Activated naive CD8-positive, alpha-beta T cell (primary cell): ENCODE measurements around the gene FGD4.
A peak's percentile ranks its signal among the peaks of the same experiment; 100 is the strongest.

ENCODE experiments used
- H3K27ac Mint-ChIP-seq: one replicate; pipeline ENCODE4 v1.8.0; 2021; ENCODE audit warnings: mixed read lengths
- H3K27me3 Mint-ChIP-seq: one replicate; pipeline ENCODE4 v1.8.0; 2021; ENCODE audit warnings: mixed read lengths
- H3K36me3 Mint-ChIP-seq: one replicate; pipeline ENCODE4 v1.8.0; 2021; ENCODE audit warnings: mixed read lengths
- H3K4me1 Mint-ChIP-seq: one replicate; pipeline ENCODE4 v1.8.0; 2021; ENCODE audit warnings: low read depth, mixed read lengths
- H3K4me3 Mint-ChIP-seq: one replicate; pipeline ENCODE4 v1.8.0; 2021; ENCODE audit warnings: mild to moderate bottlenecking, mixed read lengths
- H3K9me3 Mint-ChIP-seq: one replicate; pipeline ENCODE4 v1.8.0; 2021; ENCODE audit warnings: low read depth, mixed read lengths

The FGD4 gene

DNA sequence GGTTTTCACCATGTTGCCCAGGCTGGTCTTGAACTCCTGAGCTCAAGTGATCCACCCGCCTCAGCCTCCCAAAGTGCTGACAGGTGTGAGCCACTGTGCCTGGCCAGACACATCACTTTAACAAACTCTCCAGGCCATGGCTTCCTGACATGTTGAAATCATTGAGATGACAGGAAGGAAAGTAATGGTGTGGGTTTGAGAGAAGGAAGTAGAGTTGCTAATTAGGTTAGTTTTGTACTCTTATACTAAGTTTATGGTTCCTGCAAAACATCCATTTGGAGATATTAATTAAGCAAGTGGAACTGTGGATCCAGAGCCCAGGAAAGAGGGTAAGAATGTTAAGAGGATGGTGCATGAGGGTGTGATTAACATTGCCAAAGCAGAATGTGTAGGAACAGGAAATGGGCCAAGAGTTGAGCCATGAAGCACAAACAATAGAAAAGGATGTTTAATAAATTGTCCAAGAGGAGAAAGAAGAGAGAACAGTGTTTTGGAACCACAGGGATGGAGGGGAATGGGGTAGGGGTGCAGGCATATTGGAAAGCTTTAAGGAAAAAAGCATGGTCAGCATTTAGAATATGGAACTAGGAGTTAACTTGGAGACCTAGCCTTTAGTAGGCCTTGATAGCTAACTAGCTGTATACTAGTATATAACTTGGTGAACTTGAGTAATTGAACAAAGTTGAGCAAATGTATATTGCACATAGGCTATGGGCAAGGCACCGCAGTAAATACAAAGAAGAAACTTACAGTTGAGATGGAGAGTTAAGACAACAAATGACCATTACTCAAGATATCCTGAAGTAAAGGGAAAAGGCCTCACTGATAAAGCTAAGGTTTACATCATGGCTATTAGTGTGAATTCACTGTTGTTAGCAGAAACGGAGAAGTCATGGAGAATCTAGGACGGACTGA lies 188.5 kb downstream of the FGD4 start:
- Mint-ChIP-seq H3K9me3 (no peaks in the 10 kb centered on the region), H3K27ac (peak overlapping the region; percentile 17), H3K27me3 (no peaks in the 10 kb centered on the region), H3K36me3 (peaks cover 3% of the 10 kb centered on the region), H3K4me1 (peaks cover 37% of the 10 kb centered on the region), H3K4me3 (no peak overlapping the region)

DNA sequence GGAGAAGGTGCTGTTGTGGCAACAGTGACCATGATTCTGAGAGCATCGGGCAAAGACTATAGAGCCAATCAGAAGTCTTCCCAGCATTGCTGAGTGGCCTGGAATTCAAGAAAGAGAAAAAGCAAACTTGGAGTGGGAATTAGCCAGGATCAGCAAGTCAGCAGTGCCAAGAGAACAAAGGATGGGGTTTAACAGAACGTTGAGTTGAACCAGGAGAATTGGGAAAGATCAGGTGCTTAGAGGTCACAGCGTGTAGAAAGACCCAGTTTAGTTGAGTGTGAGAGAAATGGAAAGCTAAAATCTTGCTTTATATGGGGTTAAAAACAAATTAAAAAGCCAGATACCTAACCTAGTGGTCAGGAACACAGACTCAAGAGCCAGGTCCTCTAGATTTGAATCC lies 189.2 kb downstream of the FGD4 start:
- Mint-ChIP-seq H3K27ac (no peak overlapping the region), H3K4me1 (peaks cover 35% of the 10 kb centered on the region), H3K27me3 (no peaks in the 10 kb centered on the region)

DNA sequence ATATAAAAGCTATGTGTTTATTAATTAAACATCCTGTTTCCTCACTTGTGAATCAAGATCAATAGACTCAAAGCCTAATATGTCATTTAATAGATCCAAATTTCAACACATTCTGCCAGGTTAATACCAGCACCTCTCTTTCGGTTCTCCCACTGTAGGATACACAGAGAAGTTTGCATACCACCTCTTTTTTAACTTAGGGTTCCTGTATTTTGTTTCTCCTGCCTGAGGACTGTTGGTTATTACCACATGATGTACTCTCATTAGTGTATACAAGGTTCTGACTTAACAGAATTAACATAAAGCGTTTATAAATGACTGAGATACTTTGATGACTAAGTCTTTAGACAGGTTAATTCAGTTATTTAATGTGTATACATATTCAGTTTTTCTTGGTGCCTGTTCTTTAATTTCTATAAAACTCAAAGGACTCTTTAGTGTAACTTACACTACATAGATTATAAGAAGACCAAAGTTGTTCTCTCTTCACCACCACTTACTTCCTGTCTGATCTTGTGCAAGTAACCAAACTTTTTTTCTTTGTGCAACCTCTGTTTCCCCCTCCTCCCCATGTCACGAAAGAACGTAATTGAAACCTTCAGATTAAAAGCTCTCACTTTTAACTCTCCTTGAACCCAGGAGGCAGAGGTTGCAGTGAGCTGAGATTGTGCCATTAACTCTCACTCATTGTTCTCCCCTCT lies 190.0 kb downstream of the FGD4 start:
- Mint-ChIP-seq H3K27me3 (no peaks in the 10 kb centered on the region), H3K9me3 (no peaks in the 10 kb centered on the region), H3K4me1 (peaks cover 35% of the 10 kb centered on the region), H3K4me3 (no peak overlapping the region), H3K27ac (peak overlapping the region; percentile 68), H3K36me3 (peaks cover 3% of the 10 kb centered on the region)

More for the DNA sequence above, 189.2 kb downstream of the FGD4 start:
- Mint-ChIP-seq H3K9me3 (no peaks in the 10 kb centered on the region), H3K36me3 (peaks cover 3% of the 10 kb centered on the region), H3K4me3 (no peak overlapping the region)

DNA sequence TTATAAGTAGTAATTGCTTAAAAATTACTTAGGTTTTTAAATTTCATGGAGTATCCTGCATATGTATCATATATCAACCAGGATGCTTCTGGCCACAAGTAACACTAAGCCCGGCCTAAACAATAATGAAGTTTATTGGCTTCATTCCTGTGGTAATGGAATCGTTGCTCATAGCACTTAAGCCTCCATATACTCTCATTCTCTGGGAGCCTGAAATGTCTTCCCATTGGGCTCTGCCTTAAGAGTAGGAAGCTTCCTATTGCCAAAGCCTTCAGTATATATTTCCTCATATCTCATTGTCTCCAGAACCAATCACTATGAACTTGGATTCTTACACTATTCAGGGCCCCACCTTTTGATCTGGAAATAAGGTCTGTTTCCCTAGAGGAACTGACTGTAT lies 195.9 kb downstream of the FGD4 start:
- no peak overlapping the region for H3K27ac Mint-ChIP-seq

DNA sequence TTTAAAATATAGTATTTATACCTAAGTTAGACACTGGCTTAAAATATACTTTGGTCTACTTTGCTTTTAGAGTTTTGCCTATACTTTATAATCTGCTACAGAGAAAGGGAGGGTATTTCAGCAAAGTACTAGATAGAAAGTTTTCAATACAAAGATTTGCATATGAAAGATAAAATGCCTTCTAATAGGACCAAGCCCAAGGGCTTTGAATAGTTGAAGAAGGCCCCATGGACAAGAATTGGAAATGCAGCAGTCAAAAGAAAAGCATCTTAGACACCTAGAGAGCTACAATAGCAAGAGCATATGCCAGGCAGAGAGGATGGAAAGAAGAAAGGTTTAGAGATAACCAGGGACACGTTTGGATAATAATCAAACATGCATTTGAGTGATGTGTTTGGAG lies 196.7 kb downstream of the FGD4 start:
- H3K27ac Mint-ChIP-seq, result no peak overlapping the region
- H3K4me1 Mint-ChIP-seq, result no peaks in the 10 kb centered on the region
- H3K4me3 Mint-ChIP-seq, result no peak overlapping the region
- H3K9me3 Mint-ChIP-seq, result no peaks in the 10 kb centered on the region
- no peaks in the 10 kb centered on the region for H3K36me3 Mint-ChIP-seq
- H3K27me3 Mint-ChIP-seq, result no peaks in the 10 kb centered on the region

More for the DNA sequence above, 195.9 kb downstream of the FGD4 start:
- Mint-ChIP-seq H3K36me3 (no peaks in the 10 kb centered on the region), H3K4me1 (peaks cover 3% of the 10 kb centered on the region), H3K4me3 (no peak overlapping the region), H3K27me3 (no peaks in the 10 kb centered on the region), H3K9me3 (no peaks in the 10 kb centered on the region)

GRCh38 chr12:32598688-32599087 lies 199.3 kb downstream of the FGD4 start:
- Mint-ChIP-seq H3K27me3 (no peaks in the 10 kb centered on the region), H3K27ac (no peak overlapping the region)

DNA sequence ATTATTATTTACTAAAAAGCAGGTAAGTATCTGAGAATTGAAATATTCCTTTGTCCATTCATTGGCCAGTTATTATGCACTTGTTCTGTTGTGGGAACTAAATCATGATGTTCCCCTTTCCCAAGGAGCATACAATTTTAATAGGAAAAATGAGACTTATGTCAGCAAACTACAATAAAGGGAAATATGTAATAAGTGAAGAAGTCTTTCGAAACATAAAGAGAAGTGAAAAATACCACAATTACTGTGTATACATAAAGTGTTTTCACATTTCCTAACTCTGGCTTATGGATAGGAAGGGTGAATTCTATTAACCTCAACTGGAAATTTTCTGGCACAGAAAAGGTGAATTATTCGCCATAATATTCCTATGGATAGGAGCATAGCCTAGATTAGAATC lies 201.3 kb downstream of the FGD4 start:
- Mint-ChIP-seq H3K4me1 (no peaks in the 10 kb centered on the region), H3K4me3 (no peak overlapping the region), H3K9me3 (no peaks in the 10 kb centered on the region), H3K27ac (no peak overlapping the region), H3K27me3 (no peaks in the 10 kb centered on the region), H3K36me3 (no peaks in the 10 kb centered on the region)

More at GRCh38 chr12:32598688-32599087, 199.3 kb downstream of the FGD4 start:
- H3K4me1 Mint-ChIP-seq, result no peaks in the 10 kb centered on the region
- H3K9me3 Mint-ChIP-seq, result no peaks in the 10 kb centered on the region
- H3K36me3 Mint-ChIP-seq, result no peaks in the 10 kb centered on the region
- no peak overlapping the region for H3K4me3 Mint-ChIP-seq

DNA sequence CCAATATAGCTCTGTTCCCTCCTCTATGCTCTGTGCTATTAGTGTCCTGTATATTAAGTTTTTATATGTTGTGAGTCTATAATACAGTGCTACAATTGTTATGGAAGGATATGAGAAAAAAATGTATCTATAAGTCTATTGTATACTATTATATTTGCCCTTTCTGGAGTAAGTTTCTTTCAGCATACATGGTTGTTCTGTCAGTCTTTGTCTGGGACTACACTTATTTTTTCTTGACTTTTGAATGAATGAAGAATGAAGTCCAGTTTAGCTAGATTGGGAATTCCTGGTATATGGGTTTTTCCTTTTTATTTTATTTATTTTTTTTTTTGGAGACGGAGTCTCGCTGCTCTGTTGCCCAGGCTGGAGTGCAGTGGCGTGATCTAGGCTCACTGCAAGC lies 203.7 kb downstream of the FGD4 start:
- no peaks in the 10 kb centered on the region for H3K36me3 Mint-ChIP-seq

DNA sequence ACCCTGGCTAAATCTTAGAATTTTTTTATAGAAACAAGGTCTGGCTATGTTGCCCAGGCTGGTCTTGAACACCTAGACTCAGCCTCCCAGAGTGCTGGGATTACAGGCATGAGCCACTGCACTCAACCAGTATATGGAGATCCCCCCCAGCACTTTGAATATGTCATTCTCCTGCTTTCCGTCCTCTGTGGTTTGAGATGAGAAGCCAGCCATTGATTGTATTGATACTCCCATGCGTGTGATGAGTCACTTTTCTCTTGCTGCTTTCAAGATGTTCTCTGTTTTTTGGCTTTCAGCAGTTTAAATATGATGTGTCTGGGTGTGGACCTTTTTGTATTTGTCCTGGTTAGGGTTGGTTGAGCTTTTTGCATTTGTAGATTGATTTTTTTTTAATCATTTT lies 204.5 kb downstream of the FGD4 start:
- Mint-ChIP-seq H3K27ac (no peak overlapping the region), H3K27me3 (no peaks in the 10 kb centered on the region), H3K4me3 (no peak overlapping the region), H3K4me1 (no peaks in the 10 kb centered on the region), H3K36me3 (no peaks in the 10 kb centered on the region), H3K9me3 (no peaks in the 10 kb centered on the region)

More for the DNA sequence above, 203.7 kb downstream of the FGD4 start:
- no peak overlapping the region for H3K27ac Mint-ChIP-seq
- no peaks in the 10 kb centered on the region for H3K4me1 Mint-ChIP-seq
- no peaks in the 10 kb centered on the region for H3K27me3 Mint-ChIP-seq
- no peak overlapping the region for H3K4me3 Mint-ChIP-seq
- no peaks in the 10 kb centered on the region for H3K9me3 Mint-ChIP-seq

- Mint-ChIP-seq H3K36me3 (no peaks in the 10 kb centered on the region), H3K4me3 (no peak overlapping the region), H3K9me3 (no peaks in the 10 kb centered on the region), H3K4me1 (no peaks in the 10 kb centered on the region), H3K27me3 (no peaks in the 10 kb centered on the region), H3K27ac (no peak overlapping the region)
These were observed 205.2 kb downstream of the FGD4 start for GRCh38 chr12:32604565-32604964.

GRCh38 chr12:32605326-32606095 lies 206.2 kb downstream of the FGD4 start:
- no peaks in the 10 kb centered on the region for H3K9me3 Mint-ChIP-seq
- H3K4me3 Mint-ChIP-seq, result no peak overlapping the region
- no peaks in the 10 kb centered on the region for H3K27me3 Mint-ChIP-seq
- no peaks in the 10 kb centered on the region for H3K36me3 Mint-ChIP-seq
- no peak overlapping the region for H3K27ac Mint-ChIP-seq
- H3K4me1 Mint-ChIP-seq, result no peaks in the 10 kb centered on the region

- Mint-ChIP-seq H3K27ac (no peak overlapping the region), H3K4me1 (no peaks in the 10 kb centered on the region), H3K27me3 (no peaks in the 10 kb centered on the region), H3K9me3 (no peaks in the 10 kb centered on the region), H3K4me3 (no peak overlapping the region), H3K36me3 (no peaks in the 10 kb centered on the region)
These were observed 207.1 kb downstream of the FGD4 start for GRCh38 chr12:32606443-32606842.

- H3K4me1 Mint-ChIP-seq, result no peaks in the 10 kb centered on the region
- H3K36me3 Mint-ChIP-seq, result no peaks in the 10 kb centered on the region
- H3K9me3 Mint-ChIP-seq, result no peaks in the 10 kb centered on the region
- no peak overlapping the region for H3K27ac Mint-ChIP-seq
- no peak overlapping the region for H3K4me3 Mint-ChIP-seq
- no peaks in the 10 kb centered on the region for H3K27me3 Mint-ChIP-seq
These were observed 210.6 kb downstream of the FGD4 start for GRCh38 chr12:32609966-32610365.

DNA sequence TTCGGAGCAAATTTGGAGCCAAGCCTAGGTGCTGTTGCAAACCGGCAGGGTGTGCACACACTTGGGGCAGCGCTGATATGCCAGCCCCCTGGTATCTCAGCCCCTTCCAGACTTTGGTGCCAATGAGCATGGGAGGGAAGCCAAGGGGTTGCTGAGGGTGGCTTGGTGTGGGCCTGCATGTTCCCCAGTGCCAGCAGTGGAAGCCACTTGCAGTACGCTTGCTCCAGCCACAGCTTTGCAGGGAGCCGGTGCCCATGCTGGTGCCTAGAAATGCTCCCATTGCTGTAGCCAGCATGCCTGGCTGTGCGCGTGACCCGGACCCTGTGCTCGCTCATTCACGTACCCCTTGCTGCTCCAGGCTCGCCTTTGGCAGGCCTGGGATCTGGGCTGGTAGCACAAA lies 212.6 kb downstream of the FGD4 start:
- Mint-ChIP-seq H3K27ac (no peak overlapping the region), H3K4me3 (no peak overlapping the region), H3K9me3 (no peaks in the 10 kb centered on the region), H3K36me3 (no peaks in the 10 kb centered on the region), H3K4me1 (no peaks in the 10 kb centered on the region), H3K27me3 (no peaks in the 10 kb centered on the region)
